GM12873 (cell line): ENCODE results near the gene SLC12A7.

Experiments
- CTCF ChIP-seq: IDR thresholded peaks from 2 replicates; pipeline ENCODE4 v1.5.1; 2012; ENCODE audit warnings: low read depth, mild to moderate bottlenecking, moderate library complexity, low read length, control low read depth; ENCODE audit not compliant: insufficient read depth; ENCODE audit errors: missing control alignments

Gene SLC12A7

GRCh38 chr5:1079486-1079885, 32.4 kb downstream of the SLC12A7 start:
- TF ChIP-seq CTCF: no peak

- no peak for TF ChIP-seq CTCF
These were observed 33.0 kb downstream of the SLC12A7 start for GRCh38 chr5:1078851-1079250.

- no peak for TF ChIP-seq CTCF
These were observed 33.7 kb downstream of the SLC12A7 start for GRCh38 chr5:1078206-1078605.

GRCh38 chr5:1077491-1078020, 34.3 kb downstream of the SLC12A7 start:
- TF ChIP-seq CTCF: no peak

- no peak for TF ChIP-seq CTCF
These were observed 34.8 kb downstream of the SLC12A7 start for GRCh38 chr5:1077026-1077425.

- TF ChIP-seq CTCF: no peak
These were observed 35.5 kb downstream of the SLC12A7 start for GRCh38 chr5:1076406-1076805.

- TF ChIP-seq CTCF: no peak
These were observed 35.9 kb downstream of the SLC12A7 start for GRCh38 chr5:1075931-1076330.

GRCh38 chr5:1075555-1075881, 36.3 kb downstream of the SLC12A7 start:
- no peak for TF ChIP-seq CTCF
